Ishikawa (cell line): ENCODE data around the gene ESRRA.

ENCODE experiments used
- CEBPB ChIP-seq: IDR thresholded peaks from 2 replicates; pipeline ENCODE4 v1.6.1; 2012
- CREB1 ChIP-seq: IDR thresholded peaks from 2 replicates; pipeline ENCODE4 v1.6.1; 2012; ENCODE audit warnings: low read depth
- EGR1 ChIP-seq: IDR thresholded peaks from 2 replicates; pipeline ENCODE4 v1.6.1; 2012
- EP300 ChIP-seq: IDR thresholded peaks from 2 replicates; pipeline ENCODE4 v1.6.1; 2012; ENCODE audit warnings: borderline replicate concordance
- FOXM1 ChIP-seq: IDR thresholded peaks from 2 replicates; pipeline ENCODE4 v1.6.1; 2012; ENCODE audit warnings: low read depth, borderline replicate concordance
- NFIC ChIP-seq: IDR thresholded peaks from 2 replicates; pipeline ENCODE4 v1.6.1; 2012
- RAD21 ChIP-seq: IDR thresholded peaks from 2 replicates; pipeline ENCODE4 v1.6.1; 2012; ENCODE audit warnings: low read depth
- REST ChIP-seq: IDR thresholded peaks from 2 replicates; pipeline ENCODE4 v1.6.1; 2012; ENCODE audit warnings: low read depth, mild to moderate bottlenecking
- TAF1 ChIP-seq: IDR thresholded peaks from 2 replicates; pipeline ENCODE4 v1.6.1; 2012; ENCODE audit warnings: low read depth, mild to moderate bottlenecking
- TCF12 ChIP-seq: IDR thresholded peaks from 2 replicates; pipeline ENCODE4 v1.6.1; 2012; ENCODE audit warnings: low read depth
- TEAD4 ChIP-seq: IDR thresholded peaks from 2 replicates; pipeline ENCODE4 v1.6.1; 2012
- USF1 ChIP-seq: IDR thresholded peaks from 2 replicates; pipeline ENCODE4 v1.6.1; 2012
- YY1 ChIP-seq: IDR thresholded peaks from 2 replicates; pipeline ENCODE4 v1.6.1; 2012; ENCODE audit warnings: low read depth
- ZBTB7A ChIP-seq: IDR thresholded peaks from 2 replicates; pipeline ENCODE4 v1.6.1; 2012; ENCODE audit warnings: low read depth
- TF ChIP-seq, protein P1 (sequence below): IDR thresholded peaks from 2 replicates; pipeline ENCODE4 v1.6.1; 2012

Gene ESRRA

DNA sequence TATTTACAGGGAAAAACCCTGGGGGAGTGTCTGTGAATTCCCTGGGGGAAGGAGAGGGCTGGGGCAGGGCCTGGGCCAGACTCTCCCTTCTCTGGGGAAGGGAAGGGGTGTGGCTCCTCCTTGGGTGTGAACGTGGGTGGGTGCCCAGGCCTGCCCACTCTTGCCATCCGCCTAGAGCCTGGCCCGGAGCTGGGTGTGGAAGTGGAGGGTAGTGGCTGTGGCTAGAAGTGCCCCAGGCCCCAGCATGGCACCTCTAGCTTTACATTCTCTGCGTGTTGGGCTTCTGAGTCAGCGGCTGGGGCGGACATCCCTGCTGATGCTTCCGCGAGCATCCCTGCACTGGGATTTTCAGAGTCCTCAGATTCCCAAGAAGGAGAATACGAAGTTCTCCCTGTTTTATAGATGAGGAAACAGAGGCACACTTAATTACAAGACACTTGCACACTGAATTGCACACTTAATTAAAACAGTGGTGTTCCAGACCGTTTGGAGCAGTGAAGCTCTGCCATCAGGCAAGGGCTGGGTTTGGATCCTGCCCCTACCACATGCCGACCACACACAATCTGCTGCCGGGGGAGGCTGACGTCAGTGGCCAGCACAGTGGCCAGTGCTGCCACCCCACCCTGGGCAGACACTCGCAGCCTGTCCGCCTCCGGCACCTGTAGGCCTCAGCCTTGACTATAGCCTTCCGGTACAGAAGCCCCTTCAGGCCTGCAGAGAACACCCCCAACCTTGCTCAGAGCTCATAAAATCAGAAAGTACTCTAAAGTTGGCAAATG lies 28.5 kb upstream of the ESRRA start:
- TF ChIP-seq EP300 (no peak), YY1 (no peak), ZBTB7A (no peak), REST (no peak), NFIC (no peak), CEBPB (no peak)
- TF ChIP-seq, protein P1, sequence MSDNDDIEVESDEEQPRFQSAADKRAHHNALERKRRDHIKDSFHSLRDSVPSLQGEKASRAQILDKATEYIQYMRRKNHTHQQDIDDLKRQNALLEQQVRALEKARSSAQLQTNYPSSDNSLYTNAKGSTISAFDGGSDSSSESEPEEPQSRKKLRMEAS, result no peak

DNA sequence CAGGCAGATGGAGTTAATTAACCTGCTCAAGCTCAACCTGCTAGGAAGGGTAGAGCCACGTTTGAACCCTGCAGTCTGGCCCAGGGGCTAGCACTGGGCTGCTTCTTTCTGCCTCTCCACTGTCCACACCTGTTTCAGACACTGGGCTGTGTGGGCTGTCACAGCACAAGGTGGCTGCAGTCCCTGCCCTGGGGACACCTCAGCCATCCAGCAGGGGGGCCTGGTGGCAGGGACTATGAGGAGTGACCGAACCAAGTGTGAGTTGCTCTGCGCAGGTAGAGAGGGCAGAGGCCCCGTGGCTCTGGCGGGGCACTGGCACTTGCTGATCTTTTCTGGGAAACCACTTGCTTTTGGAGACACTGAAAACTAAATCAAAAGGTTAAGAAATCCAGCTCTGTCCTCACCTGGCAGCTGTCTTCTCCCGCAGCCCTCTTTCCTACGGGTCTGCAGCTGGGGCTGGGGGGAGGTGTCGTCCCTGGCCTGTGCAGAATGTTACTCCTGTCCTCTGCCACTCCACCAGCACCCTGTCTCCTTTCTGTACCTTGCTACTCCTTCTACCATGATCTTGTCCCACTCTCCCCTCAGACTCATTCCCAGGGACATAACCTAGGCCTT lies 26.6 kb upstream of the ESRRA start:
- no peak for TF ChIP-seq TCF12
- no peak for TF ChIP-seq CEBPB
- TF ChIP-seq EGR1, result no peak
- TF ChIP-seq EP300, result no peak
- no peak for TF ChIP-seq REST
- TF ChIP-seq, protein P1, result no peak
- TF ChIP-seq RAD21, result no peak

GRCh38 chr11:64281957-64282770 lies 23.2 kb upstream of the ESRRA start:
- TF ChIP-seq USF1 (no peak), YY1 (no peak), CREB1 (no peak), TAF1 (no peak), FOXM1 (no peak), TCF12 (no peak), ZBTB7A (no peak), TEAD4 (no peak), NFIC (no peak), CEBPB (no peak), REST (no peak)

GRCh38 chr11:64283092-64283491 lies 22.2 kb upstream of the ESRRA start:
- TF ChIP-seq REST, result no peak
- TF ChIP-seq, protein P1, result no peak
